Tibial nerve (tissue), 4 donors: ENCODE measurements around the gene GPC6. TPM values are rescaled to one million over a fixed set of nuclear protein-coding genes. Genes with fewer than 3 reads are reported as not detected.

Experiments
- DNase-seq, 2 donors: peaks; one replicate each; pipeline ENCODE4 v3.0.0-alpha.2; 2019; ENCODE audit warnings: low spot score in 2 of 2
- H3K27ac ChIP-seq, 4 donors: fragments of 200-600 bp; sonication (generic) in 3 of 4; one replicate each; pipeline ENCODE4 v1.5.1; 2017 to 2019; ENCODE audit warnings: mild to moderate bottlenecking in 1 of 4
- H3K27me3 ChIP-seq, 2 donors: fragments of 200-600 bp; sonication (generic) in 1 of 2; one replicate each; pipeline versions ENCODE4 v1.5.1 to v1.6.0; 2017 to 2019
- H3K36me3 ChIP-seq, 3 donors: fragments of 200-600 bp; sonication (generic); one replicate each; pipeline ENCODE4 v1.5.1; 2018 to 2019
- H3K4me1 ChIP-seq, 4 donors: fragments of 200-600 bp; sonication (generic) in 3 of 4; one replicate each; pipeline ENCODE4 v1.5.1; 2017 to 2019
- H3K4me3 ChIP-seq, 4 donors: fragments of 200-600 bp; sonication (generic) in 3 of 4; one replicate each; pipeline ENCODE4 v1.5.1; 2017 to 2019; ENCODE audit warnings: mild to moderate bottlenecking in 1 of 4, moderate library complexity in 1 of 4
- H3K9me3 ChIP-seq, 4 donors: fragments of 200-600 bp; sonication (generic) in 3 of 4; one replicate each; pipeline ENCODE4 v1.5.1; 2017 to 2019
- CTCF ChIP-seq, 5 experiments: fragments of 200-600 bp in 3 of 5; fragments of 450-650 bp in 2 of 5; sonication (generic) in 3 of 5; IDR thresholded peaks; one replicate each; pipeline ENCODE4 v1.5.1; 2016 to 2019; ENCODE audit warnings: antibody characterized with exemption in 5 of 5, mild to moderate bottlenecking in 3 of 5, moderate library complexity in 2 of 5
- EP300 ChIP-seq, 2 donors: sonication (generic); formaldehyde crosslinking; IDR thresholded peaks; one replicate each; pipeline ENCODE4 v1.6.1; 2017; ENCODE audit warnings: antibody characterized with exemption in 2 of 2, mild to moderate bottlenecking in 1 of 2
- POLR2A ChIP-seq, 2 donors: fragments of 450-650 bp; IDR thresholded peaks; one replicate each; pipeline ENCODE4 v1.6.1; 2017; ENCODE audit warnings: antibody characterized with exemption in 2 of 2, mild to moderate bottlenecking in 2 of 2, moderate library complexity in 2 of 2
- WGBS, 2 donors: methylation state at CpG; one replicate each; pipeline ENCODE4 v1.1.5; 2018; 5-methylcytosine and 5-hydroxymethylcytosine counted together
- total RNA-seq, 4 donors: library from RNA; depleted of rRNA; stranded (reverse); fragments of >200 nt; gene quantifications; one replicate each; pipeline ENCODE4 v1.1.0, GENCODE V29; 2016

Gene GPC6
- total RNA-seq, 4 donors from 2014 or later, result 21.9 to 39.5 (median 29.8) TPM

DNA sequence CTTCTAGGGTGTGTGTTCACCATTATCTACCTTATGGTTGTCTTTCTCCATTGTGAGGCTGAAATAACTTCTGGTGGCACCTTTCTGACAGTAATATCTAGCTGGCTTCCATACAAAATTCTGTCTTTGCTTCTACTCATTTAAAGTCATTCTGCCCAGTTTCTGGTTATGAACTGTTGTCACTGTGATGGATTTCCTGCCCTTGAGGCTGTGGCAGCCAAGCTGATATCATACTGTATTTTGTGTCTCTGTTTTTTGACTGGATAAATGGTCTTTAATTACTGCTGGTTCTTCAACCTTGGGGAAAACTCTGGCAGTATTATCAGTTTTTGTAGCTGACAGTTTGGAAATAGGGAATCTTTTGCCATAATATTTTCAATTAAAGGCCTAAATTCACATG lies 233.4 kb downstream of the GPC6 start:
- TF ChIP-seq EP300 (IDR thresholded peaks at IDR 0.05), result no peak
- no peak for TF ChIP-seq CTCF (IDR thresholded peaks at IDR 0.05)
- TF ChIP-seq POLR2A (IDR thresholded peaks at IDR 0.05), result no peak
- Histone ChIP-seq H3K27me3 (no peaks in the 10 kb centered on the region), H3K4me1 (no peaks in the 10 kb centered on the region), H3K9me3 (no peaks in the 10 kb centered on the region), H3K36me3 (no peaks in the 10 kb centered on the region), H3K4me3 (no peak overlapping the region), H3K27ac (no peak overlapping the region)
- no peak for DNase-seq

GRCh38 chr13:93462151-93462550 lies 235.5 kb downstream of the GPC6 start:
- no peak for DNase-seq
- Histone ChIP-seq H3K4me1 (no peaks in the 10 kb centered on the region), H3K27me3 (no peaks in the 10 kb centered on the region), H3K27ac (no peak overlapping the region), H3K36me3 (no peaks in the 10 kb centered on the region), H3K4me3 (no peak overlapping the region), H3K9me3 (no peaks in the 10 kb centered on the region)
- no peak for TF ChIP-seq POLR2A (IDR thresholded peaks at IDR 0.05)
- no peak for TF ChIP-seq EP300 (IDR thresholded peaks at IDR 0.05)
- no peak for TF ChIP-seq CTCF (IDR thresholded peaks at IDR 0.05)
- WGBS, 2 donors, result 88 to 94% methylated on average over 3 of the region's 3 CpGs

DNA sequence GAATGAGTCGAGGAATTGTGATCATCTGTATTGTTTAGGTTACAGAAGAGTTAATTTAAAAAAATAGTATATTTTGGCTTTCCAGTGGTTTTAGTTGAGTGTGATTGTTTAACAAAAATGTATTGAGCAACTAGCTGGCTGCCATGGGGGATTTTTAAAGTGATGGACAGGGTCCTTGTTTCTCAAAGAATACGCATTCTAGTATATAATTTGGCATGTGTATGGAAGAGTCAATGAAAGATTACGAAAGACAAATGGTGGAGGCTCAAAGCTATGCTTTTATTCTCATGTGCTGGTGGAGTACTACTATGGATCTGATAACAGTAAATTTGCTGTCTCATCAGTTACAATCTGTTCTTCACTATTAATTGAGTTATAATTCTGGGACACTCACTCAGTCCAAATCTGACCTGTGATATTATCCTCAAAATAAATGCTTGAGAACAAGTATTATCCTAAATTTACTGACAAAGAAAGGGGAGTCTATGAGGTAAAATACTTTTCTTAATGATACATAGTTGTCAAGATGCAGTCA lies 240.0 kb downstream of the GPC6 start:
- Histone ChIP-seq H3K4me1 (no peaks in the 10 kb centered on the region), H3K36me3 (no peaks in the 10 kb centered on the region), H3K4me3 (no peak overlapping the region), H3K27me3 (no peaks in the 10 kb centered on the region), H3K9me3 (peaks cover 0 to 12% (median 0%) of the 10 kb centered on the region in 4 donors), H3K27ac (no peak overlapping the region)
- no peak for DNase-seq
- TF ChIP-seq EP300 (IDR thresholded peaks at IDR 0.05) (no peak), CTCF (IDR thresholded peaks at IDR 0.05) (no peak), POLR2A (IDR thresholded peaks at IDR 0.05) (no peak)
- 86 to 90% methylated on average over 3 of the region's 3 CpGs for WGBS, 2 donors

GRCh38 chr13:93467175-93467574 lies 240.6 kb downstream of the GPC6 start:
- TF ChIP-seq POLR2A (IDR thresholded peaks at IDR 0.05) (no peak), CTCF (IDR thresholded peaks at IDR 0.05) (no peak), EP300 (IDR thresholded peaks at IDR 0.05) (no peak)
- Histone ChIP-seq H3K27me3 (no peaks in the 10 kb centered on the region), H3K27ac (no peak overlapping the region), H3K4me3 (no peak overlapping the region), H3K36me3 (no peaks in the 10 kb centered on the region), H3K9me3 (peaks cover 0 to 13% (median 0%) of the 10 kb centered on the region in 4 donors), H3K4me1 (no peaks in the 10 kb centered on the region)
- no peak for DNase-seq
- WGBS, 2 donors, result 66 to 83% methylated on average over 2 of the region's 2 CpGs

DNA sequence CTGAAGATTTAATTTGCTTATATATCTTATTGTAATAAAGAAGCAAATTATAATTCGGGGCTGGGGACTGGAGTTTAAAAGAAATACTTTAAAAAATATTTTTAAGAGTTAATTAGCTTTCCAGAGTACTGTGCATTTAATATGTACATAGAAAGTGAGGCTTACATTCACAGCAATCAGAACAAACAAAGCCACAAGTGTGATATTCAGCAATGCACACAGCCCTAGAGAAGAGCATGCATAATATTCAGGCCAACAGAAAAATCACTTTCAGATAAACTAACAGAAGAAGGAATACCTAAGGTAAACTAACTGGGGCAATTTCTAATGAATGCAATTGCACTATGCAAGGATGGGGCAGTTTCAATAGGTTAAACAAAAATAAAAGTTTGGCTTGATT lies 241.8 kb downstream of the GPC6 start:
- no peak overlapping the region for H3K27ac ChIP-seq
- WGBS, 2 donors, result 83 to 84% methylated on average over 1 of the region's 1 CpG
- no peak for DNase-seq
- H3K27me3 ChIP-seq, result no peaks in the 10 kb centered on the region
- peaks cover 0 to 25% (median 0%) of the 10 kb centered on the region in 4 donors for H3K9me3 ChIP-seq
- H3K4me3 ChIP-seq, result no peak overlapping the region
- H3K36me3 ChIP-seq, result no peaks in the 10 kb centered on the region
- H3K4me1 ChIP-seq, result no peaks in the 10 kb centered on the region
- TF ChIP-seq CTCF (IDR thresholded peaks at IDR 0.05), result no peak
- TF ChIP-seq EP300 (IDR thresholded peaks at IDR 0.05), result no peak
- TF ChIP-seq POLR2A (IDR thresholded peaks at IDR 0.05), result no peak
